ENCODE data around the gene ZNF213.

Gene ZNF213, protein sequence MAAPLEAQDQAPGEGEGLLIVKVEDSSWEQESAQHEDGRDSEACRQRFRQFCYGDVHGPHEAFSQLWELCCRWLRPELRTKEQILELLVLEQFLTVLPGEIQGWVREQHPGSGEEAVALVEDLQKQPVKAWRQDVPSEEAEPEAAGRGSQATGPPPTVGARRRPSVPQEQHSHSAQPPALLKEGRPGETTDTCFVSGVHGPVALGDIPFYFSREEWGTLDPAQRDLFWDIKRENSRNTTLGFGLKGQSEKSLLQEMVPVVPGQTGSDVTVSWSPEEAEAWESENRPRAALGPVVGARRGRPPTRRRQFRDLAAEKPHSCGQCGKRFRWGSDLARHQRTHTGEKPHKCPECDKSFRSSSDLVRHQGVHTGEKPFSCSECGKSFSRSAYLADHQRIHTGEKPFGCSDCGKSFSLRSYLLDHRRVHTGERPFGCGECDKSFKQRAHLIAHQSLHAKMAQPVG

DNA sequence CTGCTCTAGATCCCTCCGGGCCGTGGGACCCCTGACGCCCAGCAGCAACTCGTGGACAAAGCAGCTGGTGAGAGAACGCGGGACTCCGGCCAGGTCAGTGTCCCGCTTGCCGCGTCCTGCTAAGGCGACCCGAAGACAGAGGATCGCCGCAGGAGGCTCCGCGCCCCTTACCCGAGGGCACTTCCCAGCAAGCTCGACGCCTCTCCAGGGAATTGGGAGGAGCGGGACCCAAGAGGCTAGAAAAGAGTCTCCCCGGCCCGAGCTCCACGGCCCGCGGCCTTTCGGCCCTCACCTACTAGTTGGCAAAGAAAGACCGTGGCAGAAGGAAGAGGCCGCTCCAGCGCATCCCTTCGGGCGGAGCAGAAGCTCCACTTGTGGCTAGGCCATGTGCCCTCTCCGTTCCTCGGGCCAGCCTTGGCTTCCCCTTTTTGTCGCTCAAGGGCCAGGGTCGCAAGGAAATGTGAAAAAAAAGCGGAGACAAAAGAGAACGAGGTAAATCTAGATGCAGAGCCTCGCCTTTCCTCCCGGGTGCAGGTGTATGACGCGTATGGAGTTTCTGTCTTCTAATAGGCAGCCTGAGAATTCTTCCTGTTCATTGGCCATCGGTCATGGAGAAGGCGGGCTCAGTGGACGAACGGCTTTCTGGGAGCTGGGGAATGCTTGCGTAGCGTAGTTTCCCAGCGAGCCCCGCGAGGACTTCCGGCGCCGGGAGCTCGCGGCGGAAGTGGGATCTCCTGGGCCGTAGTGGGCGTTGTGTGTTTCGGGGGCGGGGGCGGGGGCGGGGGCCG lies at the start of gene ZNF213:
Gene ZNF213 (plus strand): TSS at position 692 of the 788 bp plus-strand sequence. CDS start 2,252 bp downstream, outside the sequence.
- DNase-seq (ENCODE audit: low read depth), result peak; percentile 88

DNA sequence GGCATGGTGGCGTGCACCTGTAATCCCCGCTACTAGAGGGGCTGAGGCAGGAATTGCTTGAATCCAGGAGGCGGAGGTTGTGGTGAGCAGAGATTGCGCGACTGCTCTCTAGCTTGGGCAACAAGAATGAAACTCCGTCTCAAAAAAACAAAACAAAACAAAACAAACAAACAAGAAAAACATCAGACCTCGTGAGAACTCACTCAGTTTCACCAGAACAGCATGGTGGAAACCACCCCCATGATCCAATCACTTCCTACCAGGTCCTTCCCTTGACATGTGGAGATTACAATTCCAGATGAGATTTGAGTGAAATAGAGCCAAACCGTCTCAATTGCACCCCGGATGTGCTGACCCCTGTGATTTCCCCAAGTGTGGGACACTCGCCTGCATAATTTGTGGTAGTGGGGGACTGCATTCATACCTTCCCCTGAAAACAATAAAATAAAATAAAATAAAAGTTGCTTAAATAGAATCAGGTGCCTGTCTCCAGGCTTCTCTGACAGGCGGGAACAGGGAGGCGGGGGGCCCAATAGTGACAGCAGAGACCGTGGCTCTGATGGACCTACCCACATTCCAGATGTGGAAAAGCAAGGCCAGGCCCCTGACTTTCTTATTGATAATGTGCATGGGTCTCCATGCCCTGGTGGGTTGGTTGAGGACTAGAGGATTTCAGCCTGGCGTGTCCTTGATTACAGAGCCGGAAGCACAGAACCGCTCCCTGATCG lies 48.8 kb upstream of the ZNF213 start:
- DNase-seq (ENCODE audit: low read depth), result no peak

DNA sequence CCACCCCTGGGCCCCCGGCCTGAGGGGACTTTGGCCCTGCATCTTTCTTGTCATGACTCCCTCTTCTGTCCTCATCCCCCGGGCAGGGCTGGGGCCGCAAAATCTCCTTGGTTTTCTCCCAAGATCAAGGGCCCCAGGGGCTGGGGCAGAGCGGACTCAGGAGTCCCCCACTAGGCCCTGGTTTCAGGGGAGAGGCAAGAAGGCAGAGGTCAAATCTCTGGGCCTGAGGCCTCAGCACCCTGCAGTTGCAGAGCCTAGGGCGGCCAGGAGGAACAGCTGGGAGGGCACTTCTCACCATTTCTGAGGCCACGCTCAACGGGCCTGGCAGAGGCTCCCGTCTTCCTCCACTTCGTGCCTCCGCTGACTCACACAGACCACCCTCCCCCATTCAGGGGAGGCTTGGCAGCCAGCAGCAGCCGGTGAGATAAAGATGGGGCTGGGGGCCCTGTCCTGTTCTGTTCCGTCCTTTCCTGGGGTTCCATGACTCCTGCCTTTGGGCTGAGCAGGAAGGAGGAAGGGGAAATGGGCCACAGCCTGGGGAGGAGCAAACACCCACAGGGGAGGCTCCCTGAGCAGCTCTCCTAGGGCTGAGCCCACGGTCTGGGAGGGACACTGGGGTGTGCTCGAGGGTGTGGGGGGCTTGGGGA lies 48.1 kb upstream of the ZNF213 start:
- no peak for DNase-seq (ENCODE audit: low read depth)

DNA sequence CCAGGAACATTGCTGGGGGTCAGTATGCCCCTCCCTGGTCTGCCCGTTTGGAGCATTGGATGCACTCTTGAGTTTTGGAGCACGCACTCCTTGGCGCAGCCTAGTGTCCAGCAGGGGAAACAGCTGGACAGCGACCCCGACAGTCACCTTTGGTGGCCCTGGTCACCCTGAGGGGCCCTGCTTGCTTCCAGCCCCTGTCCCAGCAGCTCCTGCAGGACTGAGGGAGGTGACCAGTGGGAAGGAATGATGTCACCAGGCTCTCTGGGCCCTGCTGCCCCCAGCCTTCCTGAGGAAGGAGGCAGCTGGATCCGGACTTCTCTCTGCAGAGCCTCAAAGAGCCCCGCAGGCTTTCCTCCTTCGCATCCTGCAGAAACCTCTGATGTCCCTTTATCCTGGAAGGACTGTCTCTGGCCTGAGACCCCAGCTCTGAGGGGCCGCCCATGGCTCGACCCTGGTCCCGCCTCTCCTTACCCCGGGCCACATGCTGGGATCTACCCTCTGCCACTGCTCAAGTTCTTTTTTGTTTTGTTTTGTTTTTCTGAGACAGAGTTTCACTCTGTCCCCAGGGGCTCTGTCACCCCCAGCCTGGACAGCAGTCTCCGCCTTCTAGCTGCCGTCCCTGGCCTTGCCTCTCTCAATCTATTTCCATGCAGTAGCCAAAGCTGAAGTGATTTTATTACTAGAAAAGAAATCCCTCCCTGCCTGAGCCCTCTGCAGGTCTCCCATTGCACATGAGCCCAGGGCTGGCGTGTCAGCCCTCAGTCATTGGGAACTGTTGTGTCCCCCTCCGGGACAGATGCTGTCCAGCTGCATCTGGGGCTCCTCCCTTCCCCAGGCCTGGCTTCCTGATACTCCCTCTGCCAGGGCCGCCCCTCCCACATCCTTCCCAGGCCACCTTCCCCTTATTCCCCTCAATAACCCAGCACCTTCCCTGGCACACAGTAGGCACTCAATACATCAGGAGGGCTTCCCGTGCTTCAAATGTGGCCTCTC lies 47.3 kb upstream of the ZNF213 start:
- DNase-seq (ENCODE audit: low read depth), result no peak

DNA sequence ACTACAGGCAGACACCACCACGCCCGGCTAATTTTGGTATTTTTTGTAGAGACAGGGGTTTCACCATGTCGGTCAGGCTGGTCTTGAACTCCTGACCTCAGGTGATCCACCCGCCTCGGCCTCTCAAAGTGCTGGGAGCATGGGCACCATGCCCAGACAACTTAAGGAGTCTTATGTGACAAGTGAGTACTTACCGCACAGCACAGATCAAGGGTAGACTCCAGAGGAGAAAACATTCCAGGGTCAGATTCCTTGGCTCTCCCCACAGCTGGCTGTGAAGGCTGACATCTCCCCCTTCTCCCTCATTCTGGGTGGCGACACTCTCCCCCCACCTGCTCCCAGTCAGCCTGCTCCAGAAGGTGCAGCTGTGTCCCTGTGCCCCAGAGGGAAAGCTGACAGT lies 46.4 kb upstream of the ZNF213 start:
- no peak for DNase-seq (ENCODE audit: low read depth)

DNA sequence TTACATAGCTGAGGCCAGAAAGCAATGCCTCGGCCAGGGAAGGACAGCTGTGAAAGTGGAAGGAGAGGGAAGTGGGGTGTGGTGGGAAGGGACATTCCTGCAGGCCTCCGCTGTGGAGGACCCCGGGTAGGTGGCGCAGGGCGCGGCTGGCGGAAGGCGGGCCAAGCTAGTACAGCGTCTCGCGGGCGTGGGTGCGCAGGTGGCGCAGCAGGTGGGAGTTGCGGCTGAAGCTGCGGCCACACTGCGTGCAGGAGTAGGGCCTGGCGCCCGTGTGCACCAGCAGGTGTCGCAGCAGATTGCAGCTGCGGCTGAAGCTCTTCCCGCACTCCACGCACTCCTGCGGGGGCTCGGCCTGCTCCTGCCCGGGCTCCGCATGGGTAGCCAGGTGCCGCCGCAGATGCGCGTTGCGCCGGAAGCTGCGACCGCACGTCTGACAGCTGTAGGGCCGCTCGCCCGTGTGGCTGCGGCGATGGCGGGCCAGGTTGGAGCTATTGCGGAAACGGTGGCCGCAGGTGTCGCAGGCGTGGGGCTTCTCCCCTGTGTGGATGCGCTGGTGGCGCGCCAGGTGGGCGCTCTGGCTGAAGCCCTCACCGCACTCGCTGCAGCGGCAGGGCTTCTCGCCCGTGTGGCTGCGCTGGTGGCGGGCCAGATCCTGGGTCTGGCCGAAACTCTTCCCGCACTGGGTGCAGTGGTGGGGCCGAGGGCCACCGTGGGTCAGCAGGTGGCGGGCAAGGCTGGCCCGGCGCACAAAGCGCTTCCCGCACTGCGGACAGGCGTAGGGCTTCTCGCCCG lies 45.7 kb upstream of the ZNF213 start:
- no peak for DNase-seq (ENCODE audit: low read depth)

DNA sequence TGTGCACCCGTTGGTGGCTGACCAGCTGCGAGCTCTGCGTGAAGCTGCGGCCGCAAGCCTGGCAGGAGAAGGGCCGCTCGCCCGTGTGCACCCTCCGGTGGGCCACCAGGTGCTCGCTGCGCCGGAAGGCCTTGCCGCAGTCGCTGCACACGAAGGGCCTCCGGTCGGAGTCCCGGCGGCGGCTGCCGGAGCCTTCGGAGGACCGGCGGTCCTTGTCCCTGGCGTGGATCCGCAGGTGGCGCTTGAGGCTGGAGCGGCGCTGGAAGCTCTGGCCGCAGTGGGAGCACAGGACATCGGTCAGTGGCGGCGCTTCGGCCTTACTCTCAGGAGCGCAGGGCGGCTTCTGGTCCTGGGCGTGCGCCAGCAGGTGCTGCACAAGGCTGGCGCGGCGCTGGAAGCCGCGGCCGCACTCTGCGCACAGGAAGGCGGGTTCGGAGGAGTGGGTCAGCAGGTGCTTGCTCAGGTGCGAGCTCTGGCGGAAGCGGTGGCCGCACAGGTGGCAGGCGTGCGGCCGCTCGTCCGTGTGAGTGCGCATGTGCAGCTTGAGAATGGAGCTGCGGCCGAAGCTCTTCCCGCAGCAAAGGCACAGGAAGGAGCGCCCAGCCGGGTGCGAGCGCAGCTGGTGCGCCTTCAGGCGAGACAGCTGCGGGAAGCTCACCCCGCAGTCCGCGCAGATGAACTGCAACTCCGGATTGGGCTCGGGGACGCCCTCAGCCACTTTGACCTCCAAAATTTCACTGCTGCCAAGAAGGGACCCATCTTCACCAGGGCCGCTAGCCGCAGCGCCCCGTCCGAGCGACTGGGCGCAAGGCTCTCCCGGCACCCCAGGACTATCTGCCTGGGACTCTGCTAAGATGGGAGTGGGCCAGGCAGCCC lies 44.9 kb upstream of the ZNF213 start:
- no peak for DNase-seq (ENCODE audit: low read depth)

DNA sequence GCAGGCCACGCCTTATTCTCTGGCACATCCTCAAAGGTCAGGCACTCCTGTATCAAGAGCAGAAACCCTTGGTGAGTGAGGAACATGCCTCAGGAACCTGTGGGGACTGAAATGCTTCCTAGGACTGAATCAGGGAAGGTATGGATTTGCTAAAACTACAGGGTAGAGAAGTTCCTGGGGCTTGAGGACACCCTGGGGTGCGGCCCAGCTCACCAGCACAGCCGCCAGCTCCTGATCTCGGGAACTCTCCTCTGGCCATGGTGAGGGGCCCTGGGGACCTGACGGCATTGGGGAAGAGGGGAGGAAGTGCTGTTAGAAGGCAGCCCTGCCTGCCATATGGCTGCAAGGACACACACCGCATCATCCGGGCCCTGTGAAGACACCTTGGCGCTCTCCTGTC lies 43.3 kb upstream of the ZNF213 start:
- DNase-seq (ENCODE audit: low read depth), result no peak

DNA sequence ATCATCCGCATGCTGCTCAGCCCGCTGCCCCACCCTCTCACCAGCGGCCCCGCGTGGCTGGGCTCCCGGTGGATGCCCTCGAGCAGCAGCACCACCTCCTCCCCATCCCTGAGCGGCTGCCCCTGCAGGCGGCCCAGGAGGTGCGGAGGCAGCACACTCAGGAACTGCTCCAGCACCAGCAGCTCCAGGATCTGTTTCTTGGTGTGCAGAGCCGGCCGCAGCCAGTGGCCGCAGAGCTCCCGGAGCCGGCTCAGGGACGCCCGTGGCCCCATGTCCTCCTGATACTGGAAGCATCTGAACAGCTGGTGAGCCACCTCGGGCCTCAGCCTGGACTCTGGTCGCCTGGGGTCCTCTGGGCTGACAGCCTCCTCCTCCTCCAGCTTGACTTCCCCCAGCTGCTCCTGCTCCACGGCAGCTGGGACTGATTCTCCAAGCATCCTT lies 42.3 kb upstream of the ZNF213 start:
- no peak for DNase-seq (ENCODE audit: low read depth)

DNA sequence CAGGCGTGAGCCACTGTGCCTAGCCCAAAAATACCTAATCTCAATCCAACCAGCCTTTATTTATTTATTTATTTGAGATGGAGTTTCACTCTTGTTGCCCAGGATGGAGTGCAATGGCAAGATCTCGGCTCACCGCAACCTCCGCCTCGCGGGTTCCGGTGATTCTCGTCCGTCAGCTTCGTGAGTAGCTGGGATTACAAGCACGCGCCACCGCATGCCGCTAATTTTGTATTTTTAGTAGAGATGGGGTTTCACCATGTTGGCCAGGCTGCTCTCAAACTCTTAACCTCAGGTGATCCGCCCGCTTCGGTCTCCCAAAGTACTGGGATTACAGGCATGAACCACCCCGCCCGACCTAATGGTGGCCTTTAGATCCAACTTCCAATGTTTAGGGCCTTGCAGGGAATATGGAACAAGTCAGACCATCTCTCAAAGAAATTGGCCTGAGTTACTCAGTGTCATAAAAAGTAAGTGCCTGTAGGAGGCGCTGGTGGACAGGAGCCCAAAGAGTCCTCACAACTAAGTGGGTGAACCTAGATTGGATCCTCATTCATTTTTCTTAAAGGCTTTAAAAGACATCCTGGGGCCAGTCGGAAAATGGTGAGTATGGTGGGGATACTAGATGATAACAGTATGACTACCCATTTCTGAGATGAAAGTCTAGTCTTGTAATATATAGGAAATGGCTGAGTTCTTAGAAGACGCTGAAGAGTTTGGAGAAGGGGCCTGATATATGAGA lies 40.4 kb upstream of the ZNF213 start:
- DNase-seq (ENCODE audit: low read depth), result peak; percentile 32

DNA sequence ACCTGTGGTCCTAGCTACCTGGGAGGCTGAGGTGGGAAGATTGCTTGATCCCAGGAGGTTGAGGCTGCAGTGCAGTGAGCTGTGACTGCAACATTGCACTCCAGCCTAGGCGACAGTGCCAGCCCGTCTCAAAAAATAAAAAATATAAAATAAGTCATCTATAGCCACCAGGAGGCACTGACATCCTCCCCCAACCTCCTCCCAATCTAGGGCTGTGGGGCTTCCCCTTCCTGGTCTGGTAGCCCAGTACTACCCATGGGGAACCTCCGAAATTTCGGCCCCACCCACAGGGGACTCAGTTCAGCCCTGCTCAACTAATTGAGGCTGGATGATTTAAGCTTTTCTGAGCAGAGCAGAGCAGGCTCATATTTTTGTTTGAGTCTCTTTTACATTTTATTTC lies 39.0 kb upstream of the ZNF213 start:
- DNase-seq (ENCODE audit: low read depth), result peak; percentile 36

DNA sequence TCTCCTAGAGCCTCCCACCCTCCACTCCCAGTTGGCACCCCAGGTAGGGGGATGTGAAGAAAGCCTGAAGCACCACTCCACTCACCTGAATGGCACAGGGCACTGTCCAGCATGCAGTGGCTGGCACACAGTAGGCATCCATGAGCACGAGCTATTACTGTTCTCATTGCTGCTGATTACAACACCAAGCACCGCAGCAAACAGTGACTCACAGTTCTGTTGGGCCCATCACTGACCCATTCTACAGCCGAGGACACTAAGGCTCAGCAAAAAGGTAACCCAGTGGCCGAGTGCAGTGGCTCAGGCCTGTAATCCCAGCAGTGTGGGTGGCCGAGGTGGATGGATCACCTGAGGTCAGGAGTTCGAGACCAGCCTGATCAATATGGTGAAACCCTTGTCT lies 38.5 kb upstream of the ZNF213 start:
- DNase-seq (ENCODE audit: low read depth), result no peak

DNA sequence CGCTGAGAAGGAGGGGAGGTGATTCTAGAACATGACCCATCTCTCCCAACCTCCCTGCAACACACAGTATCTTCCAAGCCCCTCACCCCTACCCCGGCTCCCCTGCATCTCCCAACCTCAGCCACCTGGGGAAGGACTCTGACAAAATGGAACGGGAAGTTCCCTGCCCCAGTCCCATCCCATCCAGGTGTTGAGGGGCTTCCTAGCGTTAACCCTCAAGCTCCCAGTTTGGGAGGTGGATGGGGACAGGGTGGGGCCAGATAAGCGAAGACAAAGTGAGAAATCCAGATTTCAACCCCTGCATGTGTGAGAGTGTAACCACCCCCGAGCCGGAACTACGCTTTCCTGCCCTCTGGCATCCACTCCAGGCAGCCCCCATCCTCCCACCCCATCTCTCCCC lies 37.6 kb upstream of the ZNF213 start:
- no peak for DNase-seq (ENCODE audit: low read depth)

DNA sequence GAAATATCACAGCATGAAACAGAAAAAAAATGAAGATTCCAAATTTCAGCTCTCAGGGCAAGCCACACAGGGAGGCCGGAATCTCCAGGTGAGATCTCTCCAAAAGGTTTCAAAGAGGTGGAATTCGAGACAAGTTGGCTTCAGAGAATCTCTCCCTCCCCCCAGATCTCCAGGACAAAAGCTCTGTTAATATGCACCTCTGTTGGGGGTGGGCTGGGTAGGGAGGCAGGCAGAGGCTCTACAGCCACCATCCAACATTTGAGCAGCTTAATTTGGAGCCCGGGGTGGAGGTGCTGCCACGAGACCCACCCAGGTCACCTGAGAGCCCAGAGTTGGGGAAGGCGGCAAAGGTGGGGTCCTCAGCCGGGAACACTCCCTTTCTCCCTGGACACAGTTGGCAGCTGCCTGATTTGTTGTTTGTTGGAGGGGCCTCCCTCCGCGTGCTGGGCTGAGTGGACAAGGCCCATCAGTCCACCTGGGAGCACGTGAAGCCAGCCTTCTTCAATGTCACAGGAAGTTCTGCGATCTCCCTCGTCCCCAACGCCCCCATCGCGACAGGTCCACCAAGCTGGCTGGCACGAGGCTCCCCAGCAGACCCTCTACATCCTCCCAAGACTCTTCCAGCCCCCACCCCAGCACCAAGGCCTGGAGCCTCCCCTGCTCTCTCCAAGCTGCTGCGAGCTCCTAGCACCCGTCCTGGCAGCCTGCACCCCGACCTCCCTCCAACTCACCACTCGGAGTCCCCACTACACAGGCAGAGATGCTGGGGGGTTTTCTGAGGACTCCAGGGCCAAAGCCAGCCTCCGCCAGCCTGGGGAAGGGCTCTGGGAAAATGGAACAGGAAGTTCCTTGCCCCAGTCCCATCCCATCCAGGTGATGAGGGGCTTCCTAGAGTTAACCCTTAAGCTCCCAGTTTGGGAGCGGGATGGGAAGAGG lies 36.1 kb upstream of the ZNF213 start, which contains the start of gene ZSCAN10:
Gene ZSCAN10 (minus strand): TSS at position 836 of the 936 bp plus-strand sequence. CDS start 6,357 bp downstream, outside the sequence.
- no peak for DNase-seq (ENCODE audit: low read depth)

DNA sequence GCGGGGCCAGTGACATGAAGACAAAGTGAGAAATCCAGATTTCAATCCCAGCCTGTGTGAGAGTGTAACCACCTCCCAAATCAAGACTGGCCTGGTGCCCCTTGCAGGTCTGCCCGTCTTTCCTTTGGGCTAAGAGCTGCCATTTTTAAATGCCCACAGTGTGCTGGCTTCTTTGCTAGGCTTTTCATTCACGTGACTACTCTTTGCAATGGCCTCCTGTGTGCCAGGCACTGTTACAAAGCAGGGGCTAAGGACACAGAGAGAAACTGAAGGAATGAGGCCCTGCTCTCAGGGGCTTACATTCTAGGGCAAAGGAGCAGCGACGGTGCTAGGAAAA lies 35.5 kb upstream of the ZNF213 start:
- DNase-seq (ENCODE audit: low read depth), result no peak

DNA sequence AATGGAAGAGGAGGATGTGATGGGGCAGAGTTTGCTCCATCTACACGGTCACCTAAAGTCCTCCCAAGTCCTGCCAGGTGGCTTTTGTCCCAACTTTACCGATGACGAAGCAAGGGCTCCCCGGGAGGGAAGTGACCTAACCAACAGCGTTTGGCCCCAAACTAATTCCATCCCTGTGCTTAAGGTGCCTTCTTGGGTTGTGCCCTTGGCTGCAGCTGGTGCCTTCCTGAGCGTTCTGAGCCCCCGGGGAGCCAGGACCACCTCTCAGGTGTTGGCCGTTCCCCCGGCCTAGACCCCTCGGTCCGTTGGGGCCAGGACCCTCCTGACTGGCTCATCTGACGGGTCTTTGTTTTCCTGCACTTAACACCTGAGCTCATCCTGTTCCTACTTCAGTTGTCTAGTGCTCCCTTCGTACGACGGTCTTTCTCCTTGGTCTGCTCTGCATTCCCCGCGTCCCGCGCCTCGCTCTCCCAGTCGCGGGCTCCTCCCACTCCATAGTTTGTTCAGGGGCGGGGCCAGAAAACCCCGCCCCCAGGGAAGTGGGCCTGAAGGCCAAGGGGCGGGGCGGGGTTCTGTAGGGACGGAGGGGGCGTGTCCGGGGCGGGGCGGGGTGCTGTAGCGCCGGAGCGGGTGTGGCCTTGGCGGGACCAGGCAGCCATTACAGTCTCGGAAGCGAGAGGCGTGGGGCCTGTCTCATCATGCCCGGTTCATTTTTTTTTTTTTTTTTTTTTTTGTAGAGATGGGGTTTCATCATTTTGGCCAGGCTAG lies 34.9 kb upstream of the ZNF213 start:
- peak; percentile 85 for DNase-seq (ENCODE audit: low read depth)

Data from stimulated activated CD8-positive, alpha-beta memory T cell treated with anti-CD3 and anti-CD28 coated beads, Interleukin-12 subunit alpha, Interleukin-12 subunit beta, amount 100 ng/mL, for 1 hour (primary cell).